CD4-positive, alpha-beta memory T cell (primary cell): ENCODE measurements around the gene CYP2F1. TPM values are rescaled to one million over a fixed set of nuclear protein-coding genes. Genes with fewer than 3 reads are reported as not detected.
A peak's percentile ranks its signal among the peaks of the same experiment; 100 is the strongest.
"Not testable (repeated sequence)": the region's sequence is repeated elsewhere in the genome, so short reads cannot be mapped to it uniquely, and the experiment has no call there.

Source experiments
- CTCF ChIA-PET: fragments of 350-600 bp; sonication (Branson Sonifier 250); formaldehyde crosslinking; loops from one replicate; lab custom pipeline; 2021; ENCODE audit warnings: inconsistent platforms; ENCODE audit not compliant: partially characterized antibody; lab: Charles Lee
- POLR2A ChIA-PET: fragments of 350-600 bp; sonication (Branson Sonifier 250); formaldehyde crosslinking; loops from one replicate; lab custom pipeline; 2021; ENCODE audit not compliant: partially characterized antibody; lab: Charles Lee
- DNase-seq, 5 donors: peaks; one replicate each; pipeline versions ENCODE4 v3.0.0 to v3.0.0-alpha.2; 2020 to 2022; ENCODE audit warnings: mixed read lengths in 1 of 5
- H3K27ac ChIP-seq: one replicate; pipeline ENCODE4 v1.7.0; 2013; ENCODE audit warnings: low read depth, low read length
- H3K27me3 ChIP-seq: 2 replicates; pipeline ENCODE4 v1.7.0; 2013; ENCODE audit warnings: mild to moderate bottlenecking, low read length, moderate library complexity; ENCODE audit not compliant: insufficient read depth
- H3K36me3 ChIP-seq: 2 replicates; pipeline ENCODE4 v1.7.0; 2013; ENCODE audit warnings: mild to moderate bottlenecking, low read length, moderate library complexity; ENCODE audit not compliant: insufficient read depth
- H3K4me1 ChIP-seq: 2 replicates; pipeline ENCODE4 v1.7.0; 2013; ENCODE audit warnings: mild to moderate bottlenecking, low read length, moderate library complexity; ENCODE audit not compliant: insufficient read depth
- H3K4me3 ChIP-seq, 2 donors: one replicate each; pipeline ENCODE4 v1.7.0; 2013; ENCODE audit warnings: low read length in 2 of 2, mild to moderate bottlenecking in 1 of 2
- H3K9me3 ChIP-seq, 2 donors: one replicate each; pipeline ENCODE4 v1.7.0; 2013; ENCODE audit warnings: low read length in 2 of 2, control low read depth in 1 of 2; ENCODE audit not compliant: control insufficient read depth in 1 of 2
- H3K27ac Mint-ChIP-seq, 7 donors: one replicate each; pipeline ENCODE4 v1.8.0; 2020 to 2021; ENCODE audit warnings: mixed read lengths in 7 of 7, mild to moderate bottlenecking in 6 of 7, inconsistent platforms in 3 of 7, moderate library complexity in 3 of 7
- H3K27me3 Mint-ChIP-seq, 2 donors: one replicate each; pipeline ENCODE4 v1.8.0; 2020 to 2021; ENCODE audit warnings: mixed read lengths in 2 of 2
- H3K36me3 Mint-ChIP-seq, 2 donors: one replicate each; pipeline ENCODE4 v1.8.0; 2020 to 2021; ENCODE audit warnings: mixed read lengths in 2 of 2, inconsistent platforms in 1 of 2, mild to moderate bottlenecking in 1 of 2
- H3K4me1 Mint-ChIP-seq, 4 donors: one replicate each; pipeline ENCODE4 v1.8.0; 2020 to 2021; ENCODE audit warnings: mixed read lengths in 4 of 4, mild to moderate bottlenecking in 1 of 4
- H3K4me3 Mint-ChIP-seq, 8 donors: one replicate each; pipeline ENCODE4 v1.8.0; 2020 to 2021; ENCODE audit warnings: mixed read lengths in 8 of 8, mild to moderate bottlenecking in 7 of 8, moderate library complexity in 6 of 8, inconsistent platforms in 3 of 8
- H3K9me3 Mint-ChIP-seq, 8 donors: one replicate each; pipeline ENCODE4 v1.8.0; 2020 to 2021; ENCODE audit warnings: mixed read lengths in 8 of 8, mild to moderate bottlenecking in 5 of 8, inconsistent platforms in 3 of 8, moderate library complexity in 1 of 8
- intact Hi-C: fragments of 100-400 bp; cut with micrococcal nuclease; formaldehyde crosslinking; loops from one replicate; pipeline ENCODE4 v1.15.1; 2023
- polyA plus RNA-seq, 2 donors: library from polyadenylated mRNA; unstranded; fragments of 300-500 nt; fragmentation: Illumina TruSeq; gene quantifications; one replicate each; pipeline ENCODE4 v1.2.3, GENCODE V29; 2021
- total RNA-seq, 2 experiments: library from RNA; stranded (reverse); gene quantifications; one replicate each; pipeline ENCODE4 v1.2.3, GENCODE V29; 2021

The CYP2F1 gene
- total and polyA plus RNA-seq, 4 experiments from 2014 or later = not detected

DNA sequence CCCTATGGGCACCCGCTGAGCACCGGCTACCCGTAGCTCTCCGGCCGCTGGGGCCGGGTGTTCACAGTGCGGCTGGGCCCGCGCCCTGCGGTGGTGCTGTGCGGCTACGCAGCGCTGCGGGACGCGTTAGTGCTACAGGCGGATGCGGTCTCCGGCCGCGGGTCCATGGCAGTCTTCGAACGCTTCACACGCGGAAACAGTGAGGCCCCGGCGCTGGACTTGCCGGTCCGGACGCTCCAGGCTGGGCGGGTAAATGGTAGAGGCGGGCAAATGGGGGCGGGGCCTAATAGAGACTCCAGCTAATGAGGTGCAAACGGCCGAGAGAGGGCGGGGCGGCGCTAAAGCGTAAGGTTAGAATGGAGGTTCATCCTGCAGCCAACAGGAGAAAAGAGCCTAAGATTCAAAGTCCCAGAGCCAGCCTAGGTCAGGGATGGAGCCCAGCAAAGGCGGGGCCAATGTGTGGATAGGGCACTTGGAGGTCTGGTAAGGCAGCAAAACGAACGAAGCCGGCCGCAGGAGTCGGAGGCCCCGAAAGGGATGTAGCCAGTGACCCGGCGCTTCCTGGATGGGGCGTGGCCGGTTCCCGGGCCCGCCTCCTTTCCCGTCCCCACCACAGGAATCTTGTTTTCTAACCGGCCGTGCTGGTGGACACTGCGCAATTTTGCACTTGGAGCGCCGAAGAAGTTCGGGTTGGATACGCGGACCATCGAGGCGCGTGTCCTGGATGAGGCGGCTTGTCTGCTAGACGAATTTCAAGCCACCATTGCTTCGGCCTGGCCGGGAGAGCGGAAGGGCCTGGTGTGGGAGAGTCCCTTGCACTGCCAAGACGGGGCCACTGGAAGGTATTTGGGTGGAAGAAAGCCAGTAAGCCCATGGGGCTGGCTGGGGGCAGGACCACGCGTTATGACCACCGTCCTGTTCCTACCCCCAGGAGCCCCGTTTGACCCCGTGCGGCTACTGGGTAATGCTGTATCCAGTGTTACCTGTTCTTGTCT lies 21.5 kb downstream of the CYP2F1 start:
- peak; percentile 24 to 42 (median 29) for DNase-seq
- H3K9me3 Mint-ChIP-seq, H3K36me3 Mint-ChIP-seq, H3K27me3 Mint-ChIP-seq, POLR2A ChIA-PET, intact Hi-C loops, H3K27me3 ChIP-seq, H3K27ac ChIP-seq, CTCF ChIA-PET, H3K9me3 ChIP-seq, H3K4me1 ChIP-seq, H3K36me3 ChIP-seq: not testable (repeated sequence)
- Mint-ChIP-seq H3K27ac (peak overlapping the region; percentile 61 to 94 (median 90)), H3K4me3 (peak overlapping the region; percentile 91 to 95 (median 92)), H3K4me1 (peaks cover 3 to 25% (median 17%) of the 10 kb centered on the region in 4 donors)
- H3K4me3 ChIP-seq = peak overlapping the region in 1 of 2 donors; percentile 48

GRCh38 chr19:41136636-41137455 lies 22.6 kb downstream of the CYP2F1 start:
- Histone ChIP-seq H3K27me3 (no peaks in the 10 kb centered on the region), H3K4me1 (peaks cover 9% of the 10 kb centered on the region), H3K9me3 (no peaks in the 10 kb centered on the region), H3K27ac (no peak overlapping the region), H3K4me3 (no peak overlapping the region), H3K36me3 (no peaks in the 10 kb centered on the region)
- no peak for DNase-seq
- intact Hi-C loops = no loop called here
- Mint-ChIP-seq H3K4me3 (peak overlapping the region in 7 of 8 donors; percentile 46 to 95 (median 83)), H3K9me3 (no peaks in the 10 kb centered on the region), H3K4me1 (peaks cover 3 to 25% (median 17%) of the 10 kb centered on the region in 4 donors), H3K27ac (peak overlapping the region in 1 of 7 donors; percentile 62), H3K27me3 (peaks cover 0 to 3% of the 10 kb centered on the region in 2 donors), H3K36me3 (no peaks in the 10 kb centered on the region)
- POLR2A ChIA-PET = no interaction called here
- CTCF ChIA-PET = no interaction called here

GRCh38 chr19:41144403-41144802 lies 30.2 kb downstream of the CYP2F1 start:
- Mint-ChIP-seq H3K36me3 (no peaks in the 10 kb centered on the region), H3K27ac (peak overlapping the region in 5 of 7 donors; percentile 39 to 84 (median 81)), H3K4me3 (no peak overlapping the region), H3K4me1 (peaks cover 0 to 2% (median under 1%) of the 10 kb centered on the region in 4 donors), H3K9me3 (peaks cover 0 to 1% (median 0%) of the 10 kb centered on the region in 8 donors), H3K27me3 (peaks cover 6 to 11% of the 10 kb centered on the region in 2 donors)
- Histone ChIP-seq H3K4me3 (no peak overlapping the region), H3K9me3 (no peaks in the 10 kb centered on the region), H3K27me3 (no peaks in the 10 kb centered on the region), H3K27ac (no peak overlapping the region), H3K36me3 (no peaks in the 10 kb centered on the region), H3K4me1 (no peaks in the 10 kb centered on the region)
- CTCF ChIA-PET = interaction anchor here (0.7 to 4.7 kb wide), 26 partner anchors 13 to 539 kb away, joined by 3 to 36 read pairs (median 4); partner anchors contain the start of gene CYP2B6
- intact Hi-C loops = loop anchor here (1.0 to 5.0 kb wide), 5 partner anchors 17 to 366 kb away; partner anchors contain the start of gene RAB4B
- peak; percentile 85 to 88 (median 86) for DNase-seq
- POLR2A ChIA-PET = interaction anchor here (1.0 to 1.7 kb wide), 5 partner anchors 24 to 482 kb away, joined by 3 to 11 read pairs (median 3); partner anchors contain the start of gene RAB4B

DNA sequence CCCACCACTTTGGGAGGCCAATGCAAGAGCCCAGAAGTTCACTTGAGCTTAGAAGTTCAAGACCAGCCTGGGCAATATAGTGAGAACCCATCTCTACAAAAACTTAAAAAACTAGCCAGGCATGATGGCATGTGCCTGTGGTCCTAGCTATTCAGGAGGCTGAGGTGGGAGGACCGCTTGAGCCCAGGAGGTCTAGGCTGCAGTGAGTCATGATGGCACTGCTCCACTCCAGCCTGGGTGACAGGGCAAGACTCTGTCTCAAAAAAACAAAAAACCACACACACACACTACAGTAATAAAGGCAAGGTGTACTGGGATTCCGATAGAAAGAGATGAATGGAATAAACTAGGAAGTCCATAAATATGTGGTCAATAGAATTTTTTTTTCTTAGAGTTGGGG lies 35.6 kb downstream of the CYP2F1 start:
- Mint-ChIP-seq H3K9me3 (peaks cover 0 to 1% (median 0%) of the 10 kb centered on the region in 8 donors), H3K36me3 (no peaks in the 10 kb centered on the region), H3K4me1 (no peaks in the 10 kb centered on the region), H3K27me3 (peaks cover 2 to 12% of the 10 kb centered on the region in 2 donors), H3K27ac (no peak overlapping the region), H3K4me3 (no peak overlapping the region)
- DNase-seq = no peak
- H3K36me3 ChIP-seq = no peaks in the 10 kb centered on the region
- no peaks in the 10 kb centered on the region for H3K9me3 ChIP-seq
- CTCF ChIA-PET = interaction anchor here (0.7 kb wide), 2 partner anchors 447 to 488 kb away, joined by 3 to 6 read pairs; no protein-coding TSS in a partner anchor
- no peak overlapping the region for H3K27ac ChIP-seq
- POLR2A ChIA-PET = no interaction called here
- H3K27me3 ChIP-seq = no peaks in the 10 kb centered on the region
- no peak overlapping the region for H3K4me3 ChIP-seq
- no peaks in the 10 kb centered on the region for H3K4me1 ChIP-seq
- intact Hi-C loops = no loop called here

- H3K9me3 ChIP-seq, H3K27ac ChIP-seq, H3K36me3 ChIP-seq, H3K36me3 Mint-ChIP-seq, CTCF ChIA-PET, H3K9me3 Mint-ChIP-seq, H3K27me3 ChIP-seq, H3K4me3 Mint-ChIP-seq, intact Hi-C loops, H3K27me3 Mint-ChIP-seq, H3K4me1 Mint-ChIP-seq, H3K4me1 ChIP-seq, H3K4me3 ChIP-seq, H3K27ac Mint-ChIP-seq, DNase-seq, POLR2A ChIA-PET: not testable (repeated sequence)
These were observed 36.8 kb downstream of the CYP2F1 start for GRCh38 chr19:41150986-41151385.

DNA sequence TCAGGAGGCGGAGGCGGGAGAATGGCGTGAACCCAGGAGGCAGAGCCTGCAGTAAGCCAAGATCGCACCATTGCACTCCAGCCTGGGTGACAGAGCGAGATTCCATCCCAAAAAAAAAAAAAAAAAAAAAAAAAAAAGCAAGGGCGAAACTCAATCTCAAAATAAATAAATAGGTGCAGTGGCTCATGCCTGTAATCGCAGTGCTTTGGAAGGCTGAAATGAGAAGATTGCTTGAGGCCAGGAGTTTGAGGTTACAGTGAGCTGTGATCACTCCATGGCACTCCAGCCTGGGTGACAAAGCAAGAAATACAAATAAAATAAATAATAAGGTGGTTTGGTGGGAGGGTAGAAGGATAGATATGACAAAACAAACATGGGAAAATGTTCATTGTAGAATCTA lies 39.8 kb downstream of the CYP2F1 start:
- H3K4me3 ChIP-seq = no peak overlapping the region
- H3K36me3 ChIP-seq = no peaks in the 10 kb centered on the region
- CTCF ChIA-PET = no interaction called here
- Mint-ChIP-seq H3K27ac (no peak overlapping the region), H3K4me3 (no peak overlapping the region), H3K36me3 (no peaks in the 10 kb centered on the region), H3K9me3 (peaks cover 0 to 2% (median 0%) of the 10 kb centered on the region in 8 donors), H3K4me1 (no peaks in the 10 kb centered on the region), H3K27me3 (peaks cover 0 to 2% of the 10 kb centered on the region in 2 donors)
- DNase-seq = no peak
- intact Hi-C loops = no loop called here
- no peaks in the 10 kb centered on the region for H3K4me1 ChIP-seq
- POLR2A ChIA-PET = interaction anchor here (0.7 kb wide), 1 partner anchor 450 kb away, joined by 3 read pairs; no protein-coding TSS in a partner anchor
- no peaks in the 10 kb centered on the region for H3K27me3 ChIP-seq
- no peak overlapping the region for H3K27ac ChIP-seq
- peaks cover 0 to 4% of the 10 kb centered on the region in 2 donors for H3K9me3 ChIP-seq
